IMR-90 (cell line): ENCODE results near the gene MEGF11. TPM values are rescaled to one million over a fixed set of nuclear protein-coding genes. Genes with fewer than 3 reads are reported as not detected.

Experiments used
- ATAC-seq: fragments of 200-7000 bp; cut with Tn5 transposase; 2 replicates; pipeline ENCODE4 v1.9.1; 2020; ENCODE audit warnings: low read depth, mild to moderate bottlenecking, moderate library complexity
- BruUV-seq: library from RNA; stranded (reverse); fragments of 400-500 nt; replicated peaks from 2 replicates; lab custom pipeline; 2021; lab: Mats Ljungman, UMichigan
- CTCF ChIA-PET: fragments of 300-600 bp; formaldehyde crosslinking; extraction: SDS; loops from one replicate; lab custom pipeline; 2021; ENCODE audit warnings: antibody characterized with exemption; lab: Yijun Ruan, JAX
- POLR2A ChIA-PET: fragments of 300-600 bp; sonication (Branson Sonifier 250); formaldehyde crosslinking; loops from one replicate; lab custom pipeline; 2022; ENCODE audit warnings: antibody characterized with exemption; ENCODE audit not compliant: unreplicated experiment; lab: Charles Lee
- DNase-seq: peaks from one replicate; pipeline ENCODE4 v3.0.0; 2013
- H2AFZ ChIP-seq: replicated peaks from 2 replicates; pipeline ENCODE3; 2013; ENCODE audit warnings: low read length, mild to moderate bottlenecking; ENCODE audit not compliant: poor library complexity
- H2AK5ac ChIP-seq: 2 replicates; pipeline ENCODE4 v1.6.1; 2013; ENCODE audit warnings: low read depth, low read length, inconsistent platforms
- H2AK9ac ChIP-seq: replicated peaks from 2 replicates; pipeline ENCODE3; 2013; ENCODE audit warnings: mild to moderate bottlenecking, low read depth, low read length, moderate library complexity; ENCODE audit not compliant: poor library complexity
- H2BK120ac ChIP-seq: 2 replicates; pipeline ENCODE4 v1.6.1; 2013; ENCODE audit warnings: low read depth, low read length, inconsistent platforms
- H2BK15ac ChIP-seq: 3 replicates; pipeline ENCODE4 v1.6.1; 2013; ENCODE audit warnings: low read depth, low read length, inconsistent platforms
- H2BK20ac ChIP-seq: 2 replicates; pipeline ENCODE4 v1.6.1; 2013; ENCODE audit warnings: low read depth, mild to moderate bottlenecking, inconsistent platforms, low read length, moderate library complexity
- H2BK5ac ChIP-seq: 2 replicates; pipeline ENCODE4 v1.6.1; 2013; ENCODE audit warnings: mild to moderate bottlenecking, low read depth, low read length, inconsistent platforms; ENCODE audit not compliant: poor library complexity, severe bottlenecking
- H3K14ac ChIP-seq: replicated peaks from 2 replicates; pipeline ENCODE4 v1.6.1; 2013; ENCODE audit warnings: low read depth, low read length, inconsistent platforms
- H3K18ac ChIP-seq: 2 replicates; pipeline ENCODE4 v1.6.1; 2013; ENCODE audit warnings: low read depth, low read length, control low read depth
- H3K23ac ChIP-seq: 2 replicates; pipeline ENCODE4 v1.6.1; 2013; ENCODE audit warnings: low read depth, low read length, inconsistent platforms
- H3K27ac ChIP-seq: 2 replicates; pipeline ENCODE4 v1.5.1; 2013; ENCODE audit warnings: mild to moderate bottlenecking, control low read depth, low read length; ENCODE audit not compliant: insufficient read depth
- H3K27me3 ChIP-seq: 2 replicates; pipeline ENCODE4 v1.6.1; 2013; ENCODE audit warnings: low read length; ENCODE audit not compliant: control insufficient read depth, insufficient read depth
- H3K36me3 ChIP-seq: 2 replicates; pipeline ENCODE4 v1.6.1; 2013; ENCODE audit warnings: low read length, mixed read lengths; ENCODE audit not compliant: control insufficient read depth, insufficient read depth
- H3K4ac ChIP-seq: 2 replicates; pipeline ENCODE4 v1.6.1; 2013; ENCODE audit warnings: low read depth, low read length, inconsistent platforms
- H3K4me1 ChIP-seq: 2 replicates; pipeline ENCODE4 v1.6.1; 2013; ENCODE audit warnings: low read length, mixed read lengths; ENCODE audit not compliant: control insufficient read depth, insufficient read depth
- H3K4me2 ChIP-seq: 2 replicates; pipeline ENCODE4 v1.6.1; 2013; ENCODE audit warnings: low read depth, mild to moderate bottlenecking, control low read depth, low read length, moderate library complexity
- H3K4me3 ChIP-seq: 2 replicates; pipeline ENCODE4 v1.5.1; 2013; ENCODE audit warnings: low read depth, mild to moderate bottlenecking, control low read depth, low read length, moderate library complexity; ENCODE audit not compliant: insufficient read depth
- H3K56ac ChIP-seq: 2 replicates; pipeline ENCODE4 v1.6.1; 2013; ENCODE audit warnings: low read length, inconsistent platforms; ENCODE audit not compliant: insufficient read depth; ENCODE audit errors: extremely low read depth
- H3K79me1 ChIP-seq, 2 experiments: 2 replicates each; pipeline ENCODE4 v1.6.1; 2013; ENCODE audit warnings: low read length in 2 of 2, inconsistent platforms in 1 of 2, low read depth in 1 of 2
- H3K9ac ChIP-seq: 2 replicates; pipeline ENCODE4 v1.6.1; 2013; ENCODE audit warnings: low read depth, low read length, control low read depth
- H3K9me1 ChIP-seq: 2 replicates; pipeline ENCODE4 v1.6.1; 2013; ENCODE audit warnings: low read length, inconsistent platforms; ENCODE audit not compliant: insufficient read depth
- H3K9me3 ChIP-seq: 2 replicates; pipeline ENCODE4 v1.6.1; 2013; ENCODE audit warnings: low read length; ENCODE audit not compliant: control insufficient read depth, insufficient read depth
- H4K20me1 ChIP-seq: 2 replicates; pipeline ENCODE4 v1.6.1; 2013; ENCODE audit warnings: low read length, inconsistent platforms; ENCODE audit not compliant: insufficient read depth
- H4K5ac ChIP-seq: 2 replicates; pipeline ENCODE4 v1.6.1; 2013; ENCODE audit warnings: mild to moderate bottlenecking, low read depth, low read length, control low read depth
- H4K8ac ChIP-seq, 2 experiments: 2 replicates each; pipeline ENCODE4 v1.6.1; 2013; ENCODE audit warnings: low read depth in 2 of 2, low read length in 2 of 2, control low read depth in 1 of 2, inconsistent platforms in 1 of 2
- H4K91ac ChIP-seq: 2 replicates; pipeline ENCODE4 v1.6.1; 2013; ENCODE audit warnings: low read depth, low read length, inconsistent platforms; ENCODE audit not compliant: insufficient read depth
- CHD1 ChIP-seq: IDR thresholded peaks from 2 replicates; pipeline ENCODE4 v1.6.1; 2012; ENCODE audit warnings: low read depth, low read length, improper control_type of control experiment
- CTCF ChIP-seq: conservative IDR thresholded peaks from 2 replicates; pipeline ENCODE4 v1.5.1; 2012; ENCODE audit warnings: mild to moderate bottlenecking, low read depth, low read length, improper control_type of control experiment
- ELK1 ChIP-seq: fragments of 150-350 bp; IDR thresholded peaks from 2 replicates; pipeline ENCODE4 v1.6.1; 2016; ENCODE audit warnings: low read depth, mild to moderate bottlenecking, low read length, moderate library complexity, borderline replicate concordance
- FOS ChIP-seq: fragments of 150-350 bp; IDR thresholded peaks from 2 replicates; pipeline ENCODE4 v1.6.1; 2016; ENCODE audit warnings: low read depth, low read length
- MXI1 ChIP-seq: IDR thresholded peaks from 2 replicates; pipeline ENCODE4 v1.6.1; 2012; ENCODE audit warnings: low read depth, mild to moderate bottlenecking, low read length, moderate library complexity, borderline replicate concordance
- RAD21 ChIP-seq: IDR thresholded peaks from 2 replicates; pipeline ENCODE4 v1.6.1; 2012; ENCODE audit warnings: low read length, improper control_type of control experiment
- WGBS, 2 experiments: methylation state at CpG; one replicate each; pipeline versions ENCODE4 v1.1.5 to v1.1.7; 2013; ENCODE audit warnings: missing lambda C conversion rate in 2 of 2; ENCODE audit not compliant: insufficient read length in 1 of 2; ENCODE audit errors: extremely low coverage in 2 of 2; 5-methylcytosine and 5-hydroxymethylcytosine counted together
- dilution Hi-C: fragments of 300-500 bp; cut with HindIII; formaldehyde crosslinking; loops from one replicate; pipeline ENCODE4 v1.14.3; 2018; ENCODE audit warnings: low sequenced_read_pairs; ENCODE audit not compliant: unreplicated experiment
- in situ Hi-C: fragments of 300-500 bp; cut with MboI; formaldehyde crosslinking; loops from 3 replicates; pipeline ENCODE4 v1.14.3; 2019; ENCODE audit warnings: low sequenced_read_pairs, inconsistent platforms, mixed read lengths
- intact Hi-C: fragments of 100-400 bp; cut with micrococcal nuclease; formaldehyde crosslinking; loops from 2 replicates; pipeline ENCODE4 v1.10.0; 2022
- polyA plus RNA-seq, 3 experiments: library from polyadenylated mRNA; depleted of rRNA; stranded (reverse); fragments of >200 nt; gene quantifications; 2 replicates each; pipeline ENCODE4 v1.2.3, GENCODE V29; 2012; ENCODE audit warnings: low replicate concordance in 1 of 3
- total RNA-seq: library from RNA; depleted of rRNA; stranded (reverse); fragments of >200 nt; gene quantifications from 2 replicates; pipeline ENCODE4 v1.2.3, GENCODE V29; 2012

MEGF11 gene
- total and polyA plus RNA-seq, 2 of the 4 experiments (the other 2 are of a cell fraction) = not detected

DNA sequence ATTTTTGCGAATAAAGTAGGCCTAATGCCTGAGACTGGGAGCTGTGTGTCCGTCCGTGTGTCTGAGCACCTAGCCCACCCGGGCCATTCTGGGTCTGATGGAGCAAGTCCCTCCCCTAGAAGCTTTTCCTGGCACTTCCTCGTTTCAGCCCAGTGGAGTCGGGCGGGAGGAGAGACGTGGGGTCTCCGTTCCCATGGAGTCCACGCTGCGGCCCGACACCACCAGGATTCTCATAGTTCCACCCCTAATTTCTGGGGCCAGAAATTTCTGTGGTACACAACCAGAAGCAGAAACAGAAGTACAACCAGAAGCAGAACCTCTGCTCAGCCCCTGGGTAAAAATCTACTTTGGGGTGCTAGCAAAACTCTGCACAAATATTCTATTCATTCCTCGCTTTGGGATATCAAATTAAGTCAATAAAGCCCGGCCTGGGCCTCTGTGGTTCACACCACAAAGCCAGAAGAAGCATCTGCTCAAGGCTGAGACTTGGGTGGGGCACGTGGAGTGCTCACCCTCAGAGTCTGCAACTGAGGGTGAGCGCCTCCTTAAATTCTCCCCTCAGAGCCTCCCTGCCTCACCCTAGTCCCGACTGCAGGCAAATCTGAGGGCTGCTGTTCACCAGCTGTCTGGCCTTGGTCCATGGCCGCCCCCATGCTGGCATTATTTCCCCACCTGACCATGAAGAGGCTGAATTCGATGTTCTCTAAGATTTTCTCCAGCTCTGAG, 1.6 kb upstream of the MEGF11 start:
- Histone ChIP-seq H2AK9ac (no peak overlapping the region), H2BK120ac (no peak overlapping the region), H3K4me3 (no peak overlapping the region), H3K9me3 (no peaks in the 10 kb centered on the region), H2BK15ac (no peak overlapping the region), H2BK5ac (no peak overlapping the region), H3K18ac (no peak overlapping the region), H3K9me1 (no peaks in the 10 kb centered on the region), H4K20me1 (no peaks in the 10 kb centered on the region), H3K79me1 (no peaks in the 10 kb centered on the region), H3K56ac (no peak overlapping the region), H3K27ac (no peak overlapping the region), H3K9ac (no peak overlapping the region), H3K4ac (no peak overlapping the region), H3K36me3 (no peaks in the 10 kb centered on the region), H3K4me1 (peaks cover 6% of the 10 kb centered on the region; the same call in 1 of the 2 replicates), H2BK20ac (no peak overlapping the region), H4K91ac (no peak overlapping the region), H2AFZ (no peak overlapping the region), H3K4me2 (no peak overlapping the region), H3K27me3 (peaks cover 83% of the 10 kb centered on the region), H2AK5ac (no peak overlapping the region), H3K14ac (no peak overlapping the region), H4K5ac (no peak overlapping the region), H4K8ac (no peak overlapping the region), H3K23ac (no peak overlapping the region)
- DNase-seq (no peak), ATAC-seq (no peak)
- TF ChIP-seq RAD21 (no peak), MXI1 (no peak), CTCF (no peak), CHD1 (no peak), ELK1 (no peak), FOS (no peak)
- in situ Hi-C loops (no loop called here), intact Hi-C loops (loop anchor here (5.0 kb wide), 1 partner anchor 242 kb away; the partner anchor contains the start of gene SNAPC5), dilution Hi-C loops (no loop called here)
- POLR2A ChIA-PET = no interaction called here
- CTCF ChIA-PET = no interaction called here
- BruUV-seq = no TSS peak
- 17% methylated on average over 2 of the region's 19 CpGs; no CpG with 5 or more reads in 1 of the 2 experiments for WGBS, 2 experiments
